ENCODE results near the gene NUDT13.

NUDT13 gene

GRCh38 chr10:73119457-73119856 lies 9.2 kb downstream of the NUDT13 start:
- DNase-seq, result no peak
- TF ChIP-seq EZH2 (optimal IDR thresholded peaks at IDR 0.05; ENCODE audit: low read depth, low read length), result no peak
- no peak for TF ChIP-seq EZH2phosphoT487 (IDR thresholded peaks at IDR 0.05; ENCODE audit: low read length)
- no peak for TF ChIP-seq CTCF (IDR thresholded peaks at IDR 0.05; ENCODE audit: low read length)
- Histone ChIP-seq H2AFZ (ENCODE audit: low read length) (no peak overlapping the region), H3F3A (ENCODE audit: insufficient read depth, low read length) (peaks cover 20% of the 10 kb centered on the region), H4K20me1 (ENCODE audit: insufficient read depth, low read length) (no peaks in the 10 kb centered on the region), H3K27ac (ENCODE audit: low read length) (peak overlapping the region; percentile 93; the same call in 1 of the 2 replicates), H3K27me3 (replicated peaks; ENCODE audit: insufficient read depth, low read length) (no peaks in the 10 kb centered on the region), H3K9ac (ENCODE audit: low read length) (no peak overlapping the region), H3K36me3 (replicated peaks; ENCODE audit: insufficient read depth, low read length) (no peaks in the 10 kb centered on the region), H3K4me3 (ENCODE audit: low read length) (no peak overlapping the region), H3K9me2 (replicated peaks; ENCODE audit: insufficient read depth, low read length) (no peaks in the 10 kb centered on the region), H3K4me1 (ENCODE audit: low read length) (peaks cover 20% of the 10 kb centered on the region), H3K79me2 (ENCODE audit: low read length) (no peaks in the 10 kb centered on the region), H3K4me2 (ENCODE audit: low read depth, low read length) (no peak overlapping the region), H3K9me3 (replicated peaks; ENCODE audit: insufficient read depth, low read length) (no peaks in the 10 kb centered on the region)

- H3K4me2 ChIP-seq (ENCODE audit: low read depth, low read length), result no peak overlapping the region
- no peak for TF ChIP-seq CTCF (IDR thresholded peaks at IDR 0.05; ENCODE audit: low read length)
- no peak for TF ChIP-seq EZH2phosphoT487 (IDR thresholded peaks at IDR 0.05; ENCODE audit: low read length)
- no peak for TF ChIP-seq EZH2 (optimal IDR thresholded peaks at IDR 0.05; ENCODE audit: low read depth, low read length)
- H3F3A ChIP-seq (ENCODE audit: insufficient read depth, low read length), result peaks cover 20% of the 10 kb centered on the region
- H2AFZ ChIP-seq (ENCODE audit: low read length), result no peak overlapping the region
- H3K79me2 ChIP-seq (ENCODE audit: low read length), result no peaks in the 10 kb centered on the region
- no peaks in the 10 kb centered on the region for H3K27me3 ChIP-seq (replicated peaks; ENCODE audit: insufficient read depth, low read length)
- no peak overlapping the region for H3K9ac ChIP-seq (ENCODE audit: low read length)
- H3K4me1 ChIP-seq (ENCODE audit: low read length), result peaks cover 20% of the 10 kb centered on the region
- no peak for DNase-seq
- H3K9me3 ChIP-seq (replicated peaks; ENCODE audit: insufficient read depth, low read length), result no peaks in the 10 kb centered on the region
- no peaks in the 10 kb centered on the region for H3K9me2 ChIP-seq (replicated peaks; ENCODE audit: insufficient read depth, low read length)
- H3K27ac ChIP-seq (ENCODE audit: low read length), result no peak overlapping the region
- H3K36me3 ChIP-seq (replicated peaks; ENCODE audit: insufficient read depth, low read length), result no peaks in the 10 kb centered on the region
- H3K4me3 ChIP-seq (ENCODE audit: low read length), result no peak overlapping the region
- H4K20me1 ChIP-seq (ENCODE audit: insufficient read depth, low read length), result no peaks in the 10 kb centered on the region
Observed at GRCh38 chr10:73119952-73120351, 9.7 kb downstream of the NUDT13 start.

- no peak overlapping the region for H3K9ac ChIP-seq (ENCODE audit: low read length)
- no peaks in the 10 kb centered on the region for H3K36me3 ChIP-seq (replicated peaks; ENCODE audit: insufficient read depth, low read length)
Observed at GRCh38 chr10:73126343-73126742, 16.1 kb downstream of the NUDT13 start.

More at GRCh38 chr10:73126343-73126742, 16.1 kb downstream of the NUDT13 start:
- Histone ChIP-seq H2AFZ (ENCODE audit: low read length) (no peak overlapping the region), H3K4me1 (ENCODE audit: low read length) (no peaks in the 10 kb centered on the region), H3K4me3 (ENCODE audit: low read length) (no peak overlapping the region), H3K4me2 (ENCODE audit: low read depth, low read length) (no peak overlapping the region), H3F3A (ENCODE audit: insufficient read depth, low read length) (no peaks in the 10 kb centered on the region), H3K27me3 (replicated peaks; ENCODE audit: insufficient read depth, low read length) (no peaks in the 10 kb centered on the region), H4K20me1 (ENCODE audit: insufficient read depth, low read length) (no peaks in the 10 kb centered on the region), H3K9me3 (replicated peaks; ENCODE audit: insufficient read depth, low read length) (no peaks in the 10 kb centered on the region), H3K79me2 (ENCODE audit: low read length) (no peaks in the 10 kb centered on the region), H3K9me2 (replicated peaks; ENCODE audit: insufficient read depth, low read length) (no peaks in the 10 kb centered on the region), H3K27ac (ENCODE audit: low read length) (no peak overlapping the region)
- TF ChIP-seq CTCF (IDR thresholded peaks at IDR 0.05; ENCODE audit: low read length) (no peak), EZH2 (optimal IDR thresholded peaks at IDR 0.05; ENCODE audit: low read depth, low read length) (no peak), EZH2phosphoT487 (IDR thresholded peaks at IDR 0.05; ENCODE audit: low read length) (no peak)
- no peak for DNase-seq
